ENCODE measurements around the gene TACC3. TPM values are rescaled to one million over a fixed set of nuclear protein-coding genes. Genes with fewer than 3 reads are reported as not detected.

Gene TACC3
- total RNA-seq, 1 donor from 2014 or later, result 4.1 TPM

DNA sequence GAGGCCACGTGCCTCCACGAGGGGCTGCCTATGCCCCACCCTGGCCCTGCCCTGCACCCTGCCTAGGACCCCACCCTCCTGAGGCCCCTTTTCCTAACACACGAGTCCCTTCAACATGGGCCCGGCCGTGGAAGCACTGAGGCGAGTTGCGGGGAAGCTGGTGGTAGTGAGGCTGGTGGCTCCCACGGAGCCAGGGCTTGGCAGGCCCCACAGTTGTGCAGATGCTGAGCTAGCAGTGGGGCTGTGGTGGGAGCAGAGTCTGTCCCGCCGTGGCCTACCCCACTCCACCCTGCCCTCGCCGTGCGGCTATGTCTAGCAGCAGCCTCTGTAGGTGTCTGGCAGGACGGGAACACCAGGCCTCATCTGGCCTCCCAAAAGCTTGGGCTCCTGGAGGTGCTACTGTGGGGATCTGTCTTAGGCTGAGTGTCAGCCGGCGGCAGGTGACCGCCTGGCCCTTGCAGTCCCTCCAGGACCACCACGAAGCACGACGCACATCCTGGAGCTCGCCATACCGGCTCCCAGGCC lies 18.8 kb downstream of the TACC3 start:
- intact Hi-C loops (cut with DNase I), result no loop called here
- no peak for DNase-seq (ENCODE audit: low spot score)

DNA sequence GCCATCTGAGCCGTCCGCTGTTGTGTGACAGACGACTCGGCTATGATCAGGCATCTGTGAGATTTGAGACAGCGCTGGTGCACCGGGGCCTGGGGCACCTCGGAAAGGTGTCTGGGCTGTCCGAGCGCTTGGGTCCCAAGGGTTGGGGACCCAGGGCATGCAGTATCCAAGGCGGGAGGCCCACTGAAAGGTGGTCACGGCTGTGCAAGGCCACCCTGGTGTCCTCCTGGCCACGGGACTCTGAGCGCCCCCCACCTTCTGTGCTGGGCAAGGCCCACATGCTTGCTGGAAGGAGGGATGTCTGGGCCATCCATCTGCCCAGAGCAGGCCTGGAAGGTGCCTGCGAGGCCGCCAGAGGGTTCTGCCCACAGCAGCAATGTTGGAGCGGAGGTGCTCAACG lies 19.9 kb downstream of the TACC3 start:
- DNase-seq (ENCODE audit: low spot score), result no peak
- intact Hi-C loops (cut with DNase I), result no loop called here

DNA sequence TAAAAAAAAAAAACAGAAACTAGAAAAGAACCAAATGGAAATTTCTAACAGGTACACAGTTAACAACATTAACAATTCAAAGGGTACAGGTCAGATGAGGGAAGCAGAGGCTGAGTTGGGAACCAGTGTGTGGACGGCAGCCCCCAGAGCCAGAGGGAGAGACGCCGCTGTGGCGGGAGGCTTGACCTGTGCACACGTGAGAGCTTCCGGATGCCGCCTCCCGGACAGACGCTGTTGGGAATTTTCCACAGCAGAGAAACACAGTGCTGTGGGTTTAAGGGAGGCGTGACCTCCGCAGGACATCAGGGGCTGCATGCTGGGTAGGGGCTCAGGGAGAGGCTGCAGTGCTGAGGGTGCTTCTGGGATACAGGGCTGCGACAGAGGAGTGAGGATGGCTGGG lies 22.2 kb downstream of the TACC3 start:
- intact Hi-C loops (cut with DNase I), result no loop called here
- no peak for DNase-seq (ENCODE audit: low spot score)

DNA sequence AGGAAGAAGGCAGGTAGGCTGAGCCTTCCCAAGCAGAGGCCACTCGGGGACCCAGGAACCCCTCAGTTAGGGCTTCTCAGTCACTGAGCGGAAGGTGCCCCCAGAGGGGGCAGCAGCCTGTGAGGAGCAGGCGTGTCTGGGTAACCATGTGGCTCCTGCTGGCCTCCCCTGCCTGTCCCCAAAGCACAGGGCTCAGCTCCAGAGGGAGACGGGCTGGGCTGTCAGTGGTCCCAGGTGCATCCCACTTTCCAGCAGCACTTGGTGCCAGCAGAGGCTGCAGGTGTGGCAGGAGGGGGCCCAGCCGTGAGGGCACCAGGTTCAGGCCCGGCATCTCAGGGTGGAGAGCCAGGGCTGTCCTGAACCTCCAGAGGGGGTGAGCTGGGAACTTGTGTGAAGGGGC lies 22.7 kb downstream of the TACC3 start:
- intact Hi-C loops (cut with DNase I), result no loop called here
- no peak for DNase-seq (ENCODE audit: low spot score)

DNA sequence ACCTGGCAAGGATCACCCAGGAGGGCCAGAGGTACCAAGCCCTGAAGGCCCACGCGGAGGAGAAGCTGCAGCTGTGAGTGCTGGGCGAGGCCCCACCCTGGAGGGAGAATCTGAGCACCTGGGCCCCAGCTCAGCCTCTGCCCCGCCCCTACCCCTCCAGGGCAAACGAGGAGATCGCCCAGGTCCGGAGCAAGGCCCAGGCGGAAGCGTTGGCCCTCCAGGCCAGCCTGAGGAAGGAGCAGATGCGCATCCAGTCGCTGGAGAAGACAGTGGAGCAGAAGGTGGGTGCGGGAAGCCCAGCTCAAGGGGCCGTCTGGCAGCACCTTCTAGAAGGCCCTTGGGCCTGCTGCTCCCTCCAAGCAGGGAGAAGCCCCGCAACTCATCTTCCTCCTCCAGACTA lies 23.2 kb downstream of the TACC3 start:
- DNase-seq (ENCODE audit: low spot score), result no peak
- intact Hi-C loops (cut with DNase I), result no loop called here

DNA sequence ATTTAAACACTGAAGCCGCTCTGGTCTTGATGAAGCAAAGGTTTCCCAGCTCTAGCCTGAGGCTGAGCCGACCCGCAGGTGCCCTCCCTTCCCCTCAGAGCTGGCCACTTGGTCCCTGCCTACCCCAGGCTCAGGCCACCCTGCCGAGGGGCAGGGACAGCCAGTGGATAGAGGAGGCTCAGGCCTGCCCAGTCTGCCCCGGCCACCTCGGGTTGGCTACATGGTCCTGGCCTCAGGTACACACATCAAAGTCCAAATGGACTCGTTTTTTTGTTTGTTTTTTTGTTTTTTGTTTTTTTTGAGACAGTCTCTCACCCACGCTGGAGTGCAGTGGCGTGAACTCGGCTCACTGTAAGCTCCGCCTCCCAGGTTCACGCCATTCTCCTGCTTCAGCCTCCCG lies 23.8 kb downstream of the TACC3 start:
- DNase-seq (ENCODE audit: low spot score), result no peak
- intact Hi-C loops (cut with DNase I), result no loop called here

DNA sequence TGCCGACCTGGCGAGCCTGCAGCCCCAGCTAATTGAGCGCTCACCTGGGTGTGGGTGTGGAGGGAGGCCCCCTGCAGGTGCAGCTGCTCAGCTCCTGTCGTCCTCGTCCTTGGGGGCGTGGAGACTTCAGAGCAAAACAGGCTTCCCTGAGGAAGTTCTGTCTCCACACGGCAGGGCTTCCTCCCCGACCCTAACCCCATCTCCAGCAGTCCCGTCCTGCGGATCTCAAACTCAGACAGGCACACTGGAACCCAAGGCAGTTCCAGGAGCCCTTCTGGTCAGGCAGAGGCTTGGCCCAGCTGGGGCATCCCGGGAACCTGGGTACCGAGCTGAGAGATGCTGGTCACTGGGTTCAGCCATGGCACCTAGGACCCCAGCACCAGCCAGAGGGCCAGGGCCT lies 24.4 kb downstream of the TACC3 start:
- no peak for DNase-seq (ENCODE audit: low spot score)
- intact Hi-C loops (cut with DNase I), result loop anchor here (2.0 kb wide), 1 partner anchor 153 kb away; no protein-coding TSS in a partner anchor

DNA sequence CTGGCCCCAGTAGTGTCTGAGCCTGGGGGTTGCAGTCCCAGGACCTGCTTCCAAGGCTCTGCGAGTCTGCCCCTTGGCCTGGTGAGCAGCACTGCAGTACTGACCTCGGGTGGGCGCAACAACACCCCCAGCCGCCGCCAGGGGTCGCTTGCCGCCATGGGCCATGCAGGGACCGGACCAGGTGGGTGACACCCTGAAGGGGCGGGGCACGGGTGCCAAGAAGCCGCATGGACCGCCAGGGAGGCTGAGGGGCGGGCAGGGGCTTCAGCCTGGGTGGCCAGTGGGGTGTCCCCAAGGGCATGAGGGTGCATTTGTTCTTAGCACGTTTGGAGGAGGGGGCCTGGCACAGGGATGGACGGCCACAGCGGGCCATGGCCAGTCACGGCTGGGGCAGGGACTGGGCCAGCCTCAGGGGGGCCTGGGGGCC lies 25.0 kb downstream of the TACC3 start:
- intact Hi-C loops (cut with DNase I), result loop anchor here (2.0 kb wide), 1 partner anchor 153 kb away; no protein-coding TSS in a partner anchor

DNA sequence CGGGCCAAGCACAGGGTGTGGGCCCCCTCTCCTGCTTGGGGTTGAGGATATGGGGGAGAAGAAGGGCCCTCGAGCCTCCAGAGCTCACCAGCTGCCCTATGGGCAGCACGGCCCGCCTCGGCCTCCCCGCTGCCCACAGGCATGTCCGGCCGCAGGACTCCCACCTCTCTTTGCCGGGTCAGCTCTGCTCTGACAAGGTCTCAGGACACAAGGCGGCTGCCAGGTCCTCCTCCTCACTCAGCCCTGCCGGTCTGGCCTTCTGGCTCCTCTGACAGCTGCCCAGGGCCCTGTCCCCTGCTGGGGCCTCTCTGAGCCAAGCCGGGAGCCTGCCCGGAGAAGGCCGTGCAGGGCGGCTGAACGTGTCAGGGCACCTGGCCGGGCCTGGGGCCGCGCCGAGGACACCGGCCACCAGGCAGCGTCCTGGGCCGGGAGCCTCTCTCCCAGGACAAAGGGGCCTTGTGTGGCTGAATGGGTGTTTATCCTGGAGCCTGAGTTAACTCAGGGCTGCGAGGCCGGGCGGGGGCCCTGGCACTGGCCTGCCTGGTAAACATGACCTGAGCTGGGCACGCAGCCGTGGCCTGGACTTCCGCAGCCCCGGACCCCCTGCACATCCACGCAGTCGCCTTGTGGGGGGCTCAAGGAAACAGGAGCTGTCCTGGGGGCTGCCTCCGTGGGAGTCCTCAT lies 25.7 kb downstream of the TACC3 start:
- no peak for DNase-seq (ENCODE audit: low spot score)
- intact Hi-C loops (cut with DNase I), result loop anchor here (2.0 kb wide), 1 partner anchor 152 kb away; no protein-coding TSS in a partner anchor

More for the DNA sequence above, 25.0 kb downstream of the TACC3 start:
- peak; percentile 83 for DNase-seq (ENCODE audit: low spot score)

DNA sequence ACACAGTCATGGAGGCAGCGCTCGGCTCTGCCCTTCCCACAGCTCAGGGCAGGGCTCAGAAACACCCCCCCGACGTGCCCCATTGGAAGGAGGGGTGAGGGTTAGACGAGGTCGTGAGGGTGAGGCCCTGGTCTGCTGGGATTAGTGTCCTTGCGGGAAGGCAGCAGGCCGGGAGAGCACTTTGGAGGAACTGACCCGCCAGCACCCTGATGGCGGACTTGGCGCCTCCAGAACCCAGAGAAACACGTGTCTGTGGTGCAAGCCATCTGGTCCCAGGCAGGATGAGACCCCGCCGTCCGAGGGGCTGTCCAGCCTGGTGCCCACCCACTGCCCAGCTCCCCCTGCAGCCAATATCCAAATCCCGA lies 26.3 kb downstream of the TACC3 start:
- intact Hi-C loops (cut with DNase I), result loop anchor here (2.0 kb wide), 1 partner anchor 151 kb away; no protein-coding TSS in a partner anchor
- DNase-seq (ENCODE audit: low spot score), result no peak

DNA sequence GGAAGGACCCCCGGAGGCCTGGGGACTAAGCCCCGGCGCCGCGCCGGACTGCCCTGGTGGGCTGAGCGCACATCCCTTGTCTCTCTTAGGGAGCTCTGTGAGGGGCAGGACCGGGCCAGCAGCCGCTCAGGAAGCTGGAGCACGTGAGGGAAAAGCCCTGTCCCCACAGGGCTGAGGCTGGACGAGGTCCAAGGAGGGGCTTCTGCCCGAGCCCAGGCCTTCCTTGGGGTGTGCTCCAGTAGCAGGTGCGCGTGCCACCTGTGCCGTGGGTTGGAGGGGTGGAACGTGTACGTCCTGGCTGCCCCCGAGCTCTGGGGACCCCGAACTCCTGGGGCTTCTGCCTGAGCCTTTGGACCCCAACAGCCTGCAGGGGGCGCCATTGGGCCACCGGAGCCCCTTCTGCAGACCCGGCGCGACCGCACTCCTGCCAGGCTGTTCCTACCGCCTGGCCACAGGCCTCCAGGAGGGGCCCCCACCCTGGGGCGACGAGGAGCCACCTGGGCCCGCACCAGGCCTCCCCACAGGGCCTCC lies 27.2 kb downstream of the TACC3 start:
- intact Hi-C loops (cut with DNase I), result loop anchor here (1.0 kb wide), 1 partner anchor 62 kb away; no protein-coding TSS in a partner anchor
- peak; percentile 84 for DNase-seq (ENCODE audit: low spot score)

DNA sequence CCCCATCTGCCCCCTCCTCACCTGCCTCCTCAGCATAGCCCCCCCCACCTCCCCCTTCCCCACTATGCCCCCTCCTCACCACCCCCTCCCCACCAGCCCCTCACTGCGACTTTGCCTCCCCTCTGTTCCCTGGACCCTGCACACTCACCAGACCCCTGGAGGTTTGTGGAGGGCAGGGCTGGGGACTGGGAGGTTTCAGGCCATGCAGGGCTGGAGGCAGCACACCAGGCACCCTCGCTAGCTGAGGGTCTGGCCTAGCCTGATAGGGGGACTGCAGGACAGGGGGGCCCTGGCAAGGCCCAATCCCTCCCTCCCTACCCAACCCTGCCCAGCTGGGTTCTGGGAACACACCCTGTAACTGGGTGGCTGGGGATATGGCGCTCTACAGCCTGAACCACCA lies 28.0 kb downstream of the TACC3 start:
- intact Hi-C loops (cut with DNase I), result no loop called here
- DNase-seq (ENCODE audit: low spot score), result no peak

DNA sequence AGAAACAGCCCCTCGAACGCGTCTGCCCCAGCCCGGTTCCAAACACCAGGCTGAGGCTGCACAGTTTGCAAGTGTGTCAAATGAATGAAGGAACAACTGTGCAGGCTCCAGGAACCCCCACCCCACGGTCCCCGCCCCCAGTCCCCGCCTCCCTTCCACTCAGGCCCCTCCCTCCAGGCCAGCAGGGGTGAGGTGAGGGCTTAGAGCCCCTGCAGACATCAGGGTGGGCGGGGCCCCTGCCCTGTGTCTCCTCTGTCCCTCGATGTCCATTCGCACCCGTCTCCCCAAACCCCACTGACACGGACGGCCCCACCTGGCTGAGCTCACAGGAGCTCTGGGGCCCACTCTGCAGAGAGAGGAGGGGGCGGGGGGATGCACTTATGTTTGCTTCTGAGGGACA lies 28.5 kb downstream of the TACC3 start:
- no peak for DNase-seq (ENCODE audit: low spot score)
- intact Hi-C loops (cut with DNase I), result no loop called here

DNA sequence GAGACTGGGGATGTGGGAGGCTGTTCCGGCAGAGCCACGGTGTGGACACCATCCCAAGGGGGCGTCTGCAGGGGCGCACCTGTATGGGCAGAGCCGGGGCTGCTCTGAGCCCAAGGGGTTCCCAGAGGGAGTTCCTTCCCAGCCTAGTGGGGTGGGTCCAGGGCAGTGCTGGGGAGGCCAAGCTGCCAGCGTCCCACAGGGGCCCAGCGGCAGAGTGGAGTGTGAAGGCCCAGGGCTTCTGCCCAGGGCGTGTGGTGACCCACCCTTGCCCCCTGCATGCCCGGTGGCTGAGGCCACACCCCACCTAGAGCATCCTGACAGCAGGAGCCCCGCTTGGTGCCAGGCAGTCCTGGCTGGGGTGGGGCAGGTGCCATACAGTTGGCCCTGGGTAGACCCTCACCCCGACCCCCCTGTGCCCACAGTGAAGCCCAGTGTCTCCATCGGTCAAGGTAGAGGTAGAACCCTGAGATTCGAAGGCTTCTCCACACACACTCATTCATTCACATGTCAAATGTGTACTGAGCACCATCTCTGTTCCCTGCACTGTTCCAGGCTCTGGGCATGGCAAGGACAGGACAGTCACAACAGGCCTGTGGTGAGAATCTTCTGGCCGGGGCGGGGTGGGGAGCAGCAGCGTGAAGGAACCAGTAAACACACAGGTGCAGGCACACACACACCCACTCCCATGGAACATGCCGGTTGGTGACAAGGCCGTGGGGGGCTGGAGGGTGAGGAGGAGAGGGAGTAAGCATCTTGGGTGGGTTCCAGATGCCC lies 29.2 kb downstream of the TACC3 start:
- intact Hi-C loops (cut with DNase I), result no loop called here
- no peak for DNase-seq (ENCODE audit: low spot score)

DNA sequence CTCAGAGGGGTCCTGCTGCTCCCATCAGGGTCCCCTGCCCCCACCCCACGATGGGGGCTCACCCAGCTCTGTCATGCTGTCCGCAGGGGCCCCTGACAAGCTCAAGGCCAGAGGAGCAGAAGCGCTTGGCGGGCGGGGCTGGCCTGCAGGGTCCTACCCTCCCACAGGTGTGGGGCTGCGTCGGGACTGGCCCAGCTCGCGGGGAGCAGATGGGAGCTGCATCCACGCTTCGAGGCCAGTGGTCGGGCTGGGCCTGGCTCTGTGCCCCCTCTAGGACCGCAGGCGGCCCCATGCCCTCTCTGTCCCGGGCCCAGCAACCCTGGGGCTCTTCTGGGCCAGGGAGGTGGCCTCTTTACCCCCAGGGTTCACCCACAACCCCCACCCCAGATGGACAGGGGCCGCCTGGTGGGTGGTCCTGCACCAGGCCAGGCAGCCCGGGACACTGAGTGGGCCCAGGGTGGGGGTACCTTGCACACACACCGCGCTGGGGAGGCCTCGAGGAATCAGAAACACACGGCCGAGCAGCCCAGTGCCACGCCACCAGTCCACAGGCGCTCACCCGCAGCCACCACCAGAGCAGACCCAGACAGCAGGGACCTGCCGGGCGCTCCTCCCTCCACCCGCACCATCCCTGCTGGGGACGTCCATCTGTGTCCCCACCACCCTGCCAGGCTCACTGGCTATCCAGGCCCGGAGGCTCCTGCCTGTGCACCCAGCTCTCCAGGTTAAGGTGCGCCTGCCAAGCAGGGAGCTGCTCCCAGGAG lies 30.0 kb downstream of the TACC3 start:
- DNase-seq (ENCODE audit: low spot score), result no peak
- intact Hi-C loops (cut with DNase I), result no loop called here

DNA sequence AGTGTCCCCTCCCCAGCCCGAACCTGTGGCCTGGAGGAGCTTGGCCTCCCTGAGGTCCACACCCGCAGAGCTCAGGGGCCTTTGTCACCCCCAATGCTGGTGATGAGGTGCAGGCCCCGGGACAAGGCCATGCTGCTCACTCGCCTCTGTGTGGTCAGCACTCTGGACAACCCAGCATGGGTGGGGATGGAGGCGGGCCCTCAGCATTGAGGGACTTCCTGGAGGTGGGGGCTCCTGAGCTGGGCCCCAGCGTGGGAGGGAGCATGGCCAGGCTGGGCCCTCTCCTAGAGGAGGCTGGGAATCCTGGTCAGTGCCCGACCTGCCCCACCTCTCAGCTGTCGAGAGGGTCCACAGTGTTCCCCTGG lies 30.6 kb downstream of the TACC3 start:
- no peak for DNase-seq (ENCODE audit: low spot score)
- intact Hi-C loops (cut with DNase I), result no loop called here

DNA sequence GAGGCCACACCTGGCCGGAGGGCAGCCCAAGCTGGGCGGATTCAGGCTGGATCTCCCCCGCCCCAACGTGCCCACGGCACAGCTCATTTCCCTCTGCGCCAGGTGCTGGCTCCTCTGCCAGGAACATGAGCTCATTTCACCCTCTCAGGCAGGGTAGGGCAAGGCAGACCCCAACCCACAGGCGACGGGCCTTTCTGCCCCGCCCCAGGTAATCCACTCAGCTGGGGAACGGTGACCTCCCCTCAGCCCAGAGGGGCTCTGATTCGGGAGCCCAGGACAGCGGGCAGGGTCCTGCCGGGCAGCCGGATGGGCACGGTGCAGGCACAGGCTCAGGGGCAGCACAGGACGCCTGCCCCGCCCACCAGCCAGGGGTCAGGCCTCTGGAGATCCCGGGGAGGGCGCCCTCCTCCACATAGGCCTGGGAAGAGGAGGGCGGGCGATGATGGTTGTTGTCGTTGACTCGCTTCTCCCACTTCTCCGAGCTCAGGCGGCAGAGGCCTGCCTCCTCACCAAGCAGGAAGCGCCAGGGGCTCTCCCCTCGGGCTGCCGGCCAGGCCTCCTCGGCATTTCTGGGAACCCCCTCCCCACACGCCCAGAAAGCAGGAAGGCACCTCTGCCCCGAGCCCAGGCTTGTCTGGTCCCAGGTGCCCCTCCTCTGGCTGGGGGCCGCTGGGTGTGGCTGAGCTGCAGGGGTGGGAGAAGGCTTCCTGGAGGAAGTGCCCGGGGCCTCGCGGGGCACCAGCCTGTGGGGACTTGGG lies 31.1 kb downstream of the TACC3 start:
- no peak for DNase-seq (ENCODE audit: low spot score)
- intact Hi-C loops (cut with DNase I), result no loop called here

DNA sequence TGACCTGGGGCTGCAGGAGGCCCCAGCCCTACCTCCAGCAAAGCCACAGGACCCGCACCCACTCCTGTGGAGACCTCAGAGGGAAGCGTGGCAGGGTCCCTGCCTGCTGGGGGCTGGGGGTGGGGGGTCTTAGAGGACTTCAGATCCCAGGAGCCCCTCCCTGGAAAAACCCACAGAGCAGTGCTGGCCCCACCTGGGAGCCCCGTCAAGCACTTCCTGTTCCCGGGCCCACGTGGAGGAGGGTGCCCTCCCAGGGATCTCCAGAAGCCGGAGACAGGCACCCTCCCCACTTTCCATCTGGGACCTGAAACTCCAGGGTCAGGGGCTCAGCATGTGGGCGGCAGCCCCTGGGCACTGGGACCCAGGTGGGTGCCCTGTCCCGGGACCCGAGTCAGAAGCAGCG lies 32.0 kb downstream of the TACC3 start:
- DNase-seq (ENCODE audit: low spot score), result no peak
- intact Hi-C loops (cut with DNase I), result no loop called here

DNA sequence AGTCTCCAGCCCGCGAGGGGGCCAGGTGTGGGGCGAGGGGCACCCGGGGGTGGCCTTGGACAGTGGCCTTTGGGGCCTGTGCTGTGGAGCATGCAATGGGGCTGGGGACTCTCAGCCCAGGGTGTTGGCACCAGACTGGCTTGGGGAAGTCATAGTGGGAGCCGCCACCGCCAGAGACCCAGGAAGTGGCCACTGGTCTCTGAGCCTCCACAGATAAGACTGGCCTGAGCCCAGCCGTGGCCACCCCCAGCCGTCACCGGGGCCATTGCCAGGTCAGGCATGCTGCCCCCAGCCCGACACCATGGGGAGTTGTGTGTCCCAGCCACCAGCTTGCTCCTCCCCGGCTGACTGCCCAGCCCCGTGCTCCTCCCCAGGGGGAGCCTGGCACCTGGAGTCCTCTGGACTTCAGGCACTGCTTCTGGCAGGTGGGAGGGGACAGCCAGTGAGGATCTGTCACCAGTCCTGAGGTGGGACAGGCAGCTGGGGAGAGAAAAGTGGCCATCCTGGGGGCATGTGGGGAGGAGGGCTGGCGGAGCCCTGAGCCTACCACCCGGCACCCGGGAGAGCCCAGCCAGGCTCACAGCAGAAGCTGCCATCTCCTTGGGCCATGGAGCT lies 32.5 kb downstream of the TACC3 start:
- intact Hi-C loops (cut with DNase I), result no loop called here
- DNase-seq (ENCODE audit: low spot score), result no peak
